Measurements from ENCODE around the gene CHN2. TPM values are rescaled to one million over a fixed set of nuclear protein-coding genes. Genes with fewer than 3 reads are reported as not detected.

Gene CHN2
- total RNA-seq, 1 experiment from 2014 or later, result 0.15 TPM

GRCh38 chr7:29302666-29303395, 108.3 kb downstream of the CHN2 start:
- TF ChIP-seq TCF7L2 (IDR thresholded peaks at IDR 0.05; ENCODE audit: low read depth, low read length) (no peak), CTCF (IDR thresholded peaks at IDR 0.05) (no peak), SIN3A (IDR thresholded peaks at IDR 0.05; ENCODE audit: borderline replicate concordance, insufficient read depth, low read depth, low read length) (no peak), POLR2AphosphoS5 (IDR thresholded peaks at IDR 0.05; ENCODE audit: low read depth, low read length) (no peak), REST (IDR thresholded peaks at IDR 0.05; ENCODE audit: insufficient read depth in 1 of 2, low read depth in 2 of 2, low read length in 1 of 2) (no peak)
- in situ Hi-C loops (cut with HindIII; ENCODE audit: low pct_unique_long_range_greater_than_20kb, low sequenced_read_pairs), result no loop called here

DNA sequence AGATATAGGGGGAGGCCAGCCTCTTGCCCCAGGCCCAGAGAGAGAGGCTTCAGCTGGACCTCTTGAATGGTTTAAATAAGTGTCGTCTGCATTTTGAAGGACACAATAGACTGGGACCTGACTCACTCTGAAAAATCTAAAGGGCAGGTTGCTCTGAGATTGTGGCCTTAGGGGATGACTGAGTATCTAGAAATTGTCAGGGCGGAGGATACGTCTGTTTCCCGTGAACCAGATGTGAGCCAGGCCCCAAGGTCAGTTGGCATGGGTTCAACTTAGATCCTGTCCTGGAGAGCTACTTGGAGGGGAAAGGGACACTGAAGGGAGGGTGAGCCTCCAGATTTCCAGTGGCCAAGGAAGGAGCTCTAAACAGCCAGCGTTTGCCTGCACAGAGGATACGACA, 110.2 kb downstream of the CHN2 start:
- H3K27me3 ChIP-seq (ENCODE audit: control insufficient read depth, insufficient read depth, low read length), result 0 out of 2 replicates have a peak, but pooled peaks cover 9% of the 10 kb centered on the region
- no TSS peak for BruUV-seq (replicated peaks)
- intact Hi-C loops (cut with micrococcal nuclease; ENCODE audit: unreplicated experiment) (no loop called here), in situ Hi-C loops (cut with HindIII; ENCODE audit: low pct_unique_long_range_greater_than_20kb, low sequenced_read_pairs) (no loop called here)
- ChIA-PET CTCF (interaction anchor here (0.5 kb wide), 1 partner anchor 1205 kb away, joined by 3 read pairs; no protein-coding TSS in a partner anchor), POLR2A (interaction anchor here (0.6 to 0.7 kb wide), 2 partner anchors 127 to 158 kb away, joined by 3 read pairs; no protein-coding TSS in a partner anchor)
- H3K9me3 ChIP-seq (ENCODE audit: control insufficient read depth, insufficient read depth, low read depth, low read length), result no peaks in the 10 kb centered on the region
- no peak for DNase-seq (ENCODE audit: low read depth, low spot score)
- ATAC-seq, result no peak
- no peaks in the 10 kb centered on the region for H3K36me3 ChIP-seq (ENCODE audit: control insufficient read depth, insufficient read depth, low read length)
- no peak overlapping the region for H3K4me3 ChIP-seq (ENCODE audit: low read depth in 2 of 2, low read length in 2 of 2)
- TF ChIP-seq CTCF (IDR thresholded peaks at IDR 0.05) (no peak), SIN3A (IDR thresholded peaks at IDR 0.05; ENCODE audit: borderline replicate concordance, insufficient read depth, low read depth, low read length) (no peak), POLR2AphosphoS5 (IDR thresholded peaks at IDR 0.05; ENCODE audit: low read depth, low read length) (no peak), REST (IDR thresholded peaks at IDR 0.05; ENCODE audit: insufficient read depth in 1 of 2, low read depth in 2 of 2, low read length in 1 of 2) (no peak), TCF7L2 (IDR thresholded peaks at IDR 0.05; ENCODE audit: low read depth, low read length) (no peak)
- H3K4me1 ChIP-seq (ENCODE audit: control insufficient read depth, insufficient read depth, low read length), result no peaks in the 10 kb centered on the region
- no peak overlapping the region for H3K27ac ChIP-seq (ENCODE audit: low read length)

More at GRCh38 chr7:29302666-29303395, 108.3 kb downstream of the CHN2 start:
- no TSS peak for BruUV-seq (replicated peaks)
- Histone ChIP-seq H3K27me3 (ENCODE audit: control insufficient read depth, insufficient read depth, low read length) (peaks cover 9% of the 10 kb centered on the region; the same call in 1 of the 2 replicates), H3K36me3 (ENCODE audit: control insufficient read depth, insufficient read depth, low read length) (no peaks in the 10 kb centered on the region), H3K4me1 (ENCODE audit: control insufficient read depth, insufficient read depth, low read length) (no peaks in the 10 kb centered on the region), H3K4me3 (ENCODE audit: low read depth in 2 of 2, low read length in 2 of 2) (no peak overlapping the region), H3K9me3 (ENCODE audit: control insufficient read depth, insufficient read depth, low read depth, low read length) (no peaks in the 10 kb centered on the region), H3K27ac (ENCODE audit: low read length) (no peak overlapping the region)
- ChIA-PET CTCF (no interaction called here), POLR2A (no interaction called here)
- ATAC-seq (0 out of 2 replicates have a peak, but pooled peaks have one; percentile 34), DNase-seq (ENCODE audit: low read depth, low spot score) (no peak)
- intact Hi-C loops (cut with micrococcal nuclease; ENCODE audit: unreplicated experiment), result no loop called here

Measured in Panc1 (cell line).